Measurements from ENCODE around the gene AFAP1L1. TPM values are rescaled to one million over a fixed set of nuclear protein-coding genes. Genes with fewer than 3 reads are reported as not detected.

The AFAP1L1 gene
- total and polyA plus RNA-seq, 2 of the 13 experiments (the other 11 are each of a cell fraction or from before 2014, with no cell fraction given) = 0.38 to 1.0 TPM

DNA sequence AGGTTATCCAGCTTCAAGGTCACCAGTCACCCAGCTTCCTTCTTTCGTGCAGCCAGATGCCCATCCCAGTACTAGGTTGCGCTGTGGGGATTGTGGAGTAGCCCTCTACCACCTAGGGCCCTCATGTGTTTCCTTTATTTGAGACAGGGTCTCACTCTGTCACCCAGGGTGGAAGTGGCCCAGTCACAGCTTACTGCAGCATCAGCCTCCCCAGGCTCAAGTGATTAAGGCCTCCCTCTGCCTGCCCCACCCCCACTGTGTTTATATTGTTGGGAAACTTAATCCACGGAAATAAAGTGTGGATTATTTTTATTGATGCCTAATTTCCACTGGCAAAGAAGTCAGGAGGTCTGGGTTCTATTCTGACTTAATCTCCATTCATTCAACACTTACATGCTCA lies 103.1 kb downstream of the AFAP1L1 start (continued):
- TF ChIP-seq HNRNPH1 (optimal IDR thresholded peaks at IDR 0.05; ENCODE audit: low read depth, low read length) = no peak
- TF ChIP-seq SMYD3 (CRISPR knock-in tag; IDR thresholded peaks at IDR 0.05) = no peak
- TF ChIP-seq REXO4 (CRISPR knock-in tag; IDR thresholded peaks at IDR 0.05; ENCODE audit: borderline replicate concordance) = no peak
- TF ChIP-seq KLF16 (CRISPR knock-in tag; IDR thresholded peaks at IDR 0.05) = no peak

DNA sequence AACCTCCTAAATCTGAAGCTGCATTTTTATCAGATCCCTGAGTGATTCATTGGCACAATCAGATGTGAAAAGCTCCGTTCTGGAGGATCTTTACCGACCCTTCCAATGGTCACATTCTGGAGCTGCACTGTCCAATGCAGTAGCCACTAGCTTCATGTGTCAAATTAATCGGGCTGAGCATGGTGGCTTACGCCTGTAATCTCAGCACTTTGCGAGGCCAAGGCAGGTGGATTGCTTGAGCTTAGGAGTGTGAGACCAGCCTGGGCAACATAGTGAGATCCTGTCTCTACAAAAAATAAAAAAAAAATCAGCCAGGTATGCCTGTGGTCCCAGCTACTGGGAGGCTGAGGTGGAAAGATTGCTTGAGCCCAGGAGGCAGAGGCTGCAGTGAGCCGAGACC lies 103.8 kb downstream of the AFAP1L1 start:
- ATAC-seq (no peak), DNase-seq (ENCODE audit: low spot score) (no peak), FAIRE-seq (no peak)
- in situ Hi-C loops (cut with HindIII; ENCODE audit: extremely low pct_ligation_motif_present, low pct_unique_long_range_greater_than_20kb) = no loop called here
- 60% methylated on average over 5 of the region's 6 CpGs for whole genome bisulfite sequencing (ENCODE audit: low lambda C conversion rate)
- Histone ChIP-seq H4K20me1 (ENCODE audit: insufficient read depth, low read length) (no peaks in the 10 kb centered on the region), H3K79me2 (ENCODE audit: insufficient read depth, low read length) (no peaks in the 10 kb centered on the region), H3K9me3 (ENCODE audit: low read length) (no peaks in the 10 kb centered on the region), H3K4me3 (replicated peaks in 1 of 3; ENCODE audit: insufficient read depth in 1 of 3, low read depth in 2 of 3, low read length in 3 of 3) (no peak overlapping the region), H3K36me3 (replicated peaks in 1 of 2; ENCODE audit: control insufficient read depth in 1 of 2, insufficient read depth in 2 of 2, low read length in 2 of 2) (no peaks in the 10 kb centered on the region), H3K27me3 (ENCODE audit: control insufficient read depth in 1 of 2, insufficient read depth in 2 of 2, low read length in 2 of 2) (peaks cover 0 to 3% of the 10 kb centered on the region in 2 experiments; a peak in 1 of 5 replicates), H3K4me2 (ENCODE audit: low read depth, low read length) (no peak overlapping the region), H3K27ac (ENCODE audit: extremely low read length, insufficient read depth, low read length) (no peak overlapping the region), H3K9ac (ENCODE audit: insufficient read depth, low read depth, low read length) (no peak overlapping the region), H3K4me1 (ENCODE audit: insufficient read depth, low read length) (peaks cover 23% of the 10 kb centered on the region), H2AFZ (ENCODE audit: low read length) (no peak overlapping the region)
- no TSS peak for BruUV-seq (replicated peaks)
- TF ChIP-seq NR2F1 (CRISPR knock-in tag; IDR thresholded peaks at IDR 0.05) = no peak
- TF ChIP-seq HNRNPH1 (optimal IDR thresholded peaks at IDR 0.05; ENCODE audit: low read depth, low read length) = no peak
- TF ChIP-seq ZNF326 (CRISPR knock-in tag; IDR thresholded peaks at IDR 0.05; ENCODE audit: borderline replicate concordance) = no peak
- TF ChIP-seq, protein P1, sequence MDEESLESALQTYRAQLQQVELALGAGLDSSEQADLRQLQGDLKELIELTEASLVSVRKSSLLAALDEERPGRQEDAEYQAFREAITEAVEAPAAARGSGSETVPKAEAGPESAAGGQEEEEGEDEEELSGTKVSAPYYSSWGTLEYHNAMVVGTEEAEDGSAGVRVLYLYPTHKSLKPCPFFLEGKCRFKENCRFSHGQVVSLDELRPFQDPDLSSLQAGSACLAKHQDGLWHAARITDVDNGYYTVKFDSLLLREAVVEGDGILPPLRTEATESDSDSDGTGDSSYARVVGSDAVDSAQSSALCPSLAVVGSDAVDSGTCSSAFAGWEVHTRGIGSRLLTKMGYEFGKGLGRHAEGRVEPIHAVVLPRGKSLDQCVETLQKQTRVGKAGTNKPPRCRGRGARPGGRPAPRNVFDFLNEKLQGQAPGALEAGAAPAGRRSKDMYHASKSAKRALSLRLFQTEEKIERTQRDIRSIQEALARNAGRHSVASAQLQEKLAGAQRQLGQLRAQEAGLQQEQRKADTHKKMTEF (CRISPR knock-in tag; IDR thresholded peaks at IDR 0.05) = no peak
- TF ChIP-seq ZNF138 (CRISPR knock-in tag; IDR thresholded peaks at IDR 0.05; ENCODE audit: low read depth) = no peak
- TF ChIP-seq ZNF468 (CRISPR knock-in tag; IDR thresholded peaks at IDR 0.05) = no peak
- TF ChIP-seq ZNF777 (CRISPR knock-in tag; IDR thresholded peaks at IDR 0.05) = no peak
- TF ChIP-seq ISL2 (CRISPR knock-in tag; IDR thresholded peaks at IDR 0.05) = no peak
- TF ChIP-seq, protein P2, sequence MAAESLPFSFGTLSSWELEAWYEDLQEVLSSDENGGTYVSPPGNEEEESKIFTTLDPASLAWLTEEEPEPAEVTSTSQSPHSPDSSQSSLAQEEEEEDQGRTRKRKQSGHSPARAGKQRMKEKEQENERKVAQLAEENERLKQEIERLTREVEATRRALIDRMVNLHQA (CRISPR knock-in tag; IDR thresholded peaks at IDR 0.05) = no peak
- TF ChIP-seq, protein P3, sequence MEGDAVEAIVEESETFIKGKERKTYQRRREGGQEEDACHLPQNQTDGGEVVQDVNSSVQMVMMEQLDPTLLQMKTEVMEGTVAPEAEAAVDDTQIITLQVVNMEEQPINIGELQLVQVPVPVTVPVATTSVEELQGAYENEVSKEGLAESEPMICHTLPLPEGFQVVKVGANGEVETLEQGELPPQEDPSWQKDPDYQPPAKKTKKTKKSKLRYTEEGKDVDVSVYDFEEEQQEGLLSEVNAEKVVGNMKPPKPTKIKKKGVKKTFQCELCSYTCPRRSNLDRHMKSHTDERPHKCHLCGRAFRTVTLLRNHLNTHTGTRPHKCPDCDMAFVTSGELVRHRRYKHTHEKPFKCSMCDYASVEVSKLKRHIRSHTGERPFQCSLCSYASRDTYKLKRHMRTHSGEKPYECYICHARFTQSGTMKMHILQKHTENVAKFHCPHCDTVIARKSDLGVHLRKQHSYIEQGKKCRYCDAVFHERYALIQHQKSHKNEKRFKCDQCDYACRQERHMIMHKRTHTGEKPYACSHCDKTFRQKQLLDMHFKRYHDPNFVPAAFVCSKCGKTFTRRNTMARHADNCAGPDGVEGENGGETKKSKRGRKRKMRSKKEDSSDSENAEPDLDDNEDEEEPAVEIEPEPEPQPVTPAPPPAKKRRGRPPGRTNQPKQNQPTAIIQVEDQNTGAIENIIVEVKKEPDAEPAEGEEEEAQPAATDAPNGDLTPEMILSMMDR (CRISPR knock-in tag; IDR thresholded peaks at IDR 0.05) = no peak
- TF ChIP-seq, protein P4, sequence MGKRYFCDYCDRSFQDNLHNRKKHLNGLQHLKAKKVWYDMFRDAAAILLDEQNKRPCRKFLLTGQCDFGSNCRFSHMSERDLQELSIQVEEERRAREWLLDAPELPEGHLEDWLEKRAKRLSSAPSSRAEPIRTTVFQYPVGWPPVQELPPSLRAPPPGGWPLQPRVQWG (CRISPR knock-in tag; IDR thresholded peaks at IDR 0.05; ENCODE audit: borderline replicate concordance, low read depth) = no peak
- ChIA-PET CTCF (ENCODE audit: low intra/inter-chr PET ratio, low total read pairs) (no interaction called here), POLR2A (interaction anchor here (1.2 kb wide), 1 partner anchor 176 kb away, joined by 4 read pairs; the partner anchor contains the start of gene CSNK1A1)
- intact Hi-C loops (cut with micrococcal nuclease; ENCODE audit: unreplicated experiment) = no loop called here

Measured in HepG2 (cell line).